CD4-positive, alpha-beta memory T cell (primary cell): ENCODE data around the gene SPATA31D1. TPM values are rescaled to one million over a fixed set of nuclear protein-coding genes. Genes with fewer than 3 reads are reported as not detected.

Experiments
- CTCF ChIA-PET: fragments of 350-600 bp; sonication (Branson Sonifier 250); formaldehyde crosslinking; loops from one replicate; lab custom pipeline; 2021; ENCODE audit warnings: inconsistent platforms; ENCODE audit not compliant: partially characterized antibody; lab: Charles Lee
- POLR2A ChIA-PET: fragments of 350-600 bp; sonication (Branson Sonifier 250); formaldehyde crosslinking; loops from one replicate; lab custom pipeline; 2021; ENCODE audit not compliant: partially characterized antibody; lab: Charles Lee
- DNase-seq, 5 donors: peaks; one replicate each; pipeline versions ENCODE4 v3.0.0 to v3.0.0-alpha.2; 2020 to 2022; ENCODE audit warnings: mixed read lengths in 1 of 5
- H3K27ac ChIP-seq: one replicate; pipeline ENCODE4 v1.7.0; 2013; ENCODE audit warnings: low read depth, low read length
- H3K27me3 ChIP-seq: 2 replicates; pipeline ENCODE4 v1.7.0; 2013; ENCODE audit warnings: mild to moderate bottlenecking, low read length, moderate library complexity; ENCODE audit not compliant: insufficient read depth
- H3K36me3 ChIP-seq: 2 replicates; pipeline ENCODE4 v1.7.0; 2013; ENCODE audit warnings: mild to moderate bottlenecking, low read length, moderate library complexity; ENCODE audit not compliant: insufficient read depth
- H3K4me1 ChIP-seq: 2 replicates; pipeline ENCODE4 v1.7.0; 2013; ENCODE audit warnings: mild to moderate bottlenecking, low read length, moderate library complexity; ENCODE audit not compliant: insufficient read depth
- H3K4me3 ChIP-seq, 2 donors: one replicate each; pipeline ENCODE4 v1.7.0; 2013; ENCODE audit warnings: low read length in 2 of 2, mild to moderate bottlenecking in 1 of 2
- H3K9me3 ChIP-seq, 2 donors: one replicate each; pipeline ENCODE4 v1.7.0; 2013; ENCODE audit warnings: low read length in 2 of 2, control low read depth in 1 of 2; ENCODE audit not compliant: control insufficient read depth in 1 of 2
- H3K27ac Mint-ChIP-seq, 7 donors: one replicate each; pipeline ENCODE4 v1.8.0; 2020 to 2021; ENCODE audit warnings: mixed read lengths in 7 of 7, mild to moderate bottlenecking in 6 of 7, inconsistent platforms in 3 of 7, moderate library complexity in 3 of 7
- H3K27me3 Mint-ChIP-seq, 2 donors: one replicate each; pipeline ENCODE4 v1.8.0; 2020 to 2021; ENCODE audit warnings: mixed read lengths in 2 of 2
- H3K36me3 Mint-ChIP-seq, 2 donors: one replicate each; pipeline ENCODE4 v1.8.0; 2020 to 2021; ENCODE audit warnings: mixed read lengths in 2 of 2, inconsistent platforms in 1 of 2, mild to moderate bottlenecking in 1 of 2
- H3K4me1 Mint-ChIP-seq, 4 donors: one replicate each; pipeline ENCODE4 v1.8.0; 2020 to 2021; ENCODE audit warnings: mixed read lengths in 4 of 4, mild to moderate bottlenecking in 1 of 4
- H3K4me3 Mint-ChIP-seq, 8 donors: one replicate each; pipeline ENCODE4 v1.8.0; 2020 to 2021; ENCODE audit warnings: mixed read lengths in 8 of 8, mild to moderate bottlenecking in 7 of 8, moderate library complexity in 6 of 8, inconsistent platforms in 3 of 8
- H3K9me3 Mint-ChIP-seq, 8 donors: one replicate each; pipeline ENCODE4 v1.8.0; 2020 to 2021; ENCODE audit warnings: mixed read lengths in 8 of 8, mild to moderate bottlenecking in 5 of 8, inconsistent platforms in 3 of 8, moderate library complexity in 1 of 8
- intact Hi-C: fragments of 100-400 bp; cut with micrococcal nuclease; formaldehyde crosslinking; loops from one replicate; pipeline ENCODE4 v1.15.1; 2023
- polyA plus RNA-seq, 2 donors: library from polyadenylated mRNA; unstranded; fragments of 300-500 nt; fragmentation: Illumina TruSeq; gene quantifications; one replicate each; pipeline ENCODE4 v1.2.3, GENCODE V29; 2021
- total RNA-seq, 2 experiments: library from RNA; stranded (reverse); gene quantifications; one replicate each; pipeline ENCODE4 v1.2.3, GENCODE V29; 2021

SPATA31D1 gene
- total and polyA plus RNA-seq, 4 experiments from 2014 or later, result not detected

DNA sequence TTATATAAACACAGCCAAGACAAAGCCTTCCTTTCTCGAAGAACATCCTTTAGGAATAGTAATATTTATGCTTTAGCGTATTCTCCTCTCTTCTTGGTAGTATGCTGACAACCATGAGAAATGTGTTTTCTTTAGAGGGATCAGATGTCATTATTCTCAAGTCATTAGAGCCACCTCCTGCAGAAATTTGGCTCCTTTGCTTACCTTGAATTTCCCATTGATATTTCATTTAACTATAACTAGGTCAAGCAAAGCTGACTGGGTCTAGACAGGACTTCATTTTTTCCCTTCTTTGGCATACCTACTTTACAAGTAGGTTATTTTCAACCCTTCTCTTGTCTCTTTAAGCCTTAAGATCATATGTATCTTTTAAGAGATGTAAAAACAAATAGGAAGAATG lies 50.3 kb downstream of the SPATA31D1 start:
- peaks cover 0 to 3% (median 0%) of the 10 kb centered on the region in 8 donors for H3K9me3 Mint-ChIP-seq
- CTCF ChIA-PET, result no interaction called here
- Histone ChIP-seq H3K4me1 (no peaks in the 10 kb centered on the region), H3K27me3 (no peaks in the 10 kb centered on the region), H3K27ac (no peak overlapping the region), H3K36me3 (no peaks in the 10 kb centered on the region), H3K9me3 (no peaks in the 10 kb centered on the region), H3K4me3 (no peak overlapping the region)
- no peaks in the 10 kb centered on the region for H3K4me1 Mint-ChIP-seq
- no peak for DNase-seq
- H3K4me3 Mint-ChIP-seq, result no peak overlapping the region
- POLR2A ChIA-PET, result no interaction called here
- no peaks in the 10 kb centered on the region for H3K36me3 Mint-ChIP-seq
- H3K27ac Mint-ChIP-seq, result no peak overlapping the region
- intact Hi-C loops, result no loop called here
- H3K27me3 Mint-ChIP-seq, result no peaks in the 10 kb centered on the region

Other genes starting within 250 kb of the SPATA31D1 start
- not detected for gene SPATA31D4, start 60.3 kb upstream of the SPATA31D1 start, total RNA-seq
- gene SPATA31D4, start 60.3 kb upstream of the SPATA31D1 start, polyA plus RNA-seq, result not detected
- not detected for gene SPATA31D3, start 45.3 kb upstream of the SPATA31D1 start, total RNA-seq
- not detected for gene SPATA31D3, start 45.3 kb upstream of the SPATA31D1 start, polyA plus RNA-seq